Liver (tissue), 9 donors: Measurements from ENCODE around the gene FAM151B. TPM values are rescaled to one million over a fixed set of nuclear protein-coding genes. Genes with fewer than 3 reads are reported as not detected.

Experiments
- DNase-seq: peaks from one replicate; pipeline ENCODE4 v3.0.0-alpha.2; 2017; ENCODE audit warnings: low spot score
- H3K27ac ChIP-seq, 2 donors: one replicate each; pipeline ENCODE4 v1.7.0; 2013; ENCODE audit warnings: inconsistent platforms in 2 of 2, low read length in 2 of 2, control low read depth in 1 of 2, low read depth in 1 of 2, mild to moderate bottlenecking in 1 of 2
- H3K27me3 ChIP-seq, 4 donors: one replicate each; pipeline versions ENCODE4 v1.6.1 to v1.7.0; 2013; ENCODE audit warnings: low read length in 3 of 4, inconsistent platforms in 1 of 4, mild to moderate bottlenecking in 1 of 4, moderate library complexity in 1 of 4; ENCODE audit not compliant: control insufficient read depth in 4 of 4, insufficient read depth in 4 of 4
- H3K36me3 ChIP-seq, 4 donors: one replicate each; pipeline versions ENCODE4 v1.6.1 to v1.7.0; 2013; ENCODE audit warnings: low read length in 3 of 4, mild to moderate bottlenecking in 3 of 4, low read depth in 1 of 4, moderate library complexity in 1 of 4; ENCODE audit not compliant: control insufficient read depth in 4 of 4, insufficient read depth in 3 of 4
- H3K4me1 ChIP-seq, 4 donors: one replicate each; pipeline versions ENCODE4 v1.6.1 to v1.7.0; 2013; ENCODE audit warnings: low read length in 3 of 4, mild to moderate bottlenecking in 3 of 4, moderate library complexity in 1 of 4; ENCODE audit not compliant: control insufficient read depth in 4 of 4, insufficient read depth in 4 of 4
- H3K4me3 ChIP-seq, 3 donors: one replicate each; pipeline versions ENCODE4 v1.6.1 to v1.7.0; 2013; ENCODE audit warnings: low read length in 3 of 3, control low read depth in 1 of 3, low read depth in 1 of 3, mild to moderate bottlenecking in 1 of 3
- H3K9ac ChIP-seq, 2 donors: one replicate each; pipeline ENCODE4 v1.7.0; 2013; ENCODE audit warnings: low read length in 2 of 2, mild to moderate bottlenecking in 2 of 2, moderate library complexity in 2 of 2, control low read depth in 1 of 2, low read depth in 1 of 2
- H3K9me3 ChIP-seq, 4 donors: one replicate each; pipeline versions ENCODE4 v1.6.1 to v1.7.0; 2013; ENCODE audit warnings: low read length in 3 of 4; ENCODE audit not compliant: control insufficient read depth in 4 of 4
- EGR1 ChIP-seq, 2 donors: IDR thresholded peaks; 2 replicates each; pipeline ENCODE4 v1.6.1; 2016 to 2018; ENCODE audit warnings: antibody characterized with exemption in 2 of 2, low read depth in 2 of 2
- FOXA1 ChIP-seq: IDR thresholded peaks from 2 replicates; pipeline ENCODE4 v1.6.1; 2016; ENCODE audit warnings: antibody characterized with exemption
- FOXA2 ChIP-seq: IDR thresholded peaks from 2 replicates; pipeline ENCODE4 v1.6.1; 2016; ENCODE audit warnings: antibody characterized with exemption
- GABPA ChIP-seq, 2 donors: IDR thresholded peaks in 1 of 2; conservative IDR thresholded peaks in 1 of 2; 2 replicates each; pipeline ENCODE4 v1.6.1; 2016; ENCODE audit warnings: antibody characterized with exemption in 2 of 2, mild to moderate bottlenecking in 1 of 2, moderate library complexity in 1 of 2
- HNF4A ChIP-seq, 2 donors: conservative IDR thresholded peaks; 2 replicates each; pipeline ENCODE4 v1.6.1; 2016; ENCODE audit warnings: antibody characterized with exemption in 2 of 2, mild to moderate bottlenecking in 2 of 2
- HNF4G ChIP-seq: IDR thresholded peaks from 2 replicates; pipeline ENCODE4 v1.6.1; 2016; ENCODE audit warnings: antibody characterized with exemption
- JUND ChIP-seq, 2 donors: IDR thresholded peaks; 2 replicates each; pipeline ENCODE4 v1.6.1; 2016; ENCODE audit warnings: antibody characterized with exemption in 2 of 2
- NR2F2 ChIP-seq: IDR thresholded peaks from 2 replicates; pipeline ENCODE4 v1.6.1; 2016; ENCODE audit warnings: antibody characterized with exemption
- RAD21 ChIP-seq, 2 donors: IDR thresholded peaks; 2 replicates each; pipeline ENCODE4 v1.6.1; 2016; ENCODE audit warnings: antibody characterized with exemption in 2 of 2, mild to moderate bottlenecking in 2 of 2
- RXRA ChIP-seq, 2 donors: IDR thresholded peaks; 2 replicates each; pipeline ENCODE4 v1.6.1; 2017 to 2018; ENCODE audit warnings: antibody characterized with exemption in 2 of 2, mild to moderate bottlenecking in 1 of 2
- SP1 ChIP-seq: IDR thresholded peaks from 2 replicates; pipeline ENCODE4 v1.6.1; 2018; ENCODE audit warnings: antibody characterized with exemption, mild to moderate bottlenecking
- TAF1 ChIP-seq: conservative IDR thresholded peaks from 2 replicates; pipeline ENCODE4 v1.6.1; 2016; ENCODE audit warnings: antibody characterized with exemption, mild to moderate bottlenecking
- YY1 ChIP-seq: IDR thresholded peaks from 2 replicates; pipeline ENCODE4 v1.6.1; 2016; ENCODE audit warnings: antibody characterized with exemption, mild to moderate bottlenecking
- WGBS: extraction: QIAGEN DNeasy Blood & Tissue Kit; methylation state at CpG from one replicate; pipeline ENCODE4 v1.1.7; 2013; 5-methylcytosine and 5-hydroxymethylcytosine counted together
- polyA plus RNA-seq, 2 donors: library from polyadenylated mRNA; stranded (reverse) in 1 of 2; unstranded in 1 of 2; fragments of 200-250 nt in 1 of 2; fragments of >200 nt in 1 of 2; fragmentation: Nextera tagmentation in 1 of 2; extraction: Ambion mirVana in 1 of 2; gene quantifications; one replicate each; pipeline versions ENCODE4 v1.2.1 to v1.2.3, GENCODE V29; 2013 to 2015
- total RNA-seq, 2 donors: library from RNA; depleted of rRNA; stranded (reverse); fragments of >200 nt; gene quantifications; one replicate each; pipeline ENCODE4 v1.2.3, GENCODE V29; 2014
- TF ChIP-seq, protein P1 (sequence below): fragments of 150-350 bp; IDR thresholded peaks from 2 replicates; pipeline ENCODE4 v1.5.1; 2017; ENCODE audit warnings: improper control_type of control experiment, low read depth, low read length; ENCODE audit not compliant: missing input control
- TF ChIP-seq, protein P2 (sequence below): IDR thresholded peaks from 2 replicates; pipeline ENCODE4 v1.6.1; 2016; ENCODE audit warnings: antibody characterized with exemption
- TF ChIP-seq, protein P3 (sequence below): IDR thresholded peaks from 2 replicates; pipeline ENCODE4 v1.6.1; 2016; ENCODE audit warnings: antibody characterized with exemption
- TF ChIP-seq, protein P4 (sequence below): IDR thresholded peaks from 2 replicates; pipeline ENCODE4 v1.6.1; 2016; ENCODE audit warnings: antibody characterized with exemption, mild to moderate bottlenecking
- TF ChIP-seq, protein P5 (sequence below): IDR thresholded peaks from 2 replicates; pipeline ENCODE4 v1.6.1; 2016; ENCODE audit warnings: antibody characterized with exemption
- donor health status: healthy.
- donor health status: healthy.
- donor health status: healthy.
- donor health status: healthy.
- donor health status: healthy.

Gene FAM151B
- total and polyA plus RNA-seq, 4 donors: 0.43 to 3.0 (median 1.3) TPM

DNA sequence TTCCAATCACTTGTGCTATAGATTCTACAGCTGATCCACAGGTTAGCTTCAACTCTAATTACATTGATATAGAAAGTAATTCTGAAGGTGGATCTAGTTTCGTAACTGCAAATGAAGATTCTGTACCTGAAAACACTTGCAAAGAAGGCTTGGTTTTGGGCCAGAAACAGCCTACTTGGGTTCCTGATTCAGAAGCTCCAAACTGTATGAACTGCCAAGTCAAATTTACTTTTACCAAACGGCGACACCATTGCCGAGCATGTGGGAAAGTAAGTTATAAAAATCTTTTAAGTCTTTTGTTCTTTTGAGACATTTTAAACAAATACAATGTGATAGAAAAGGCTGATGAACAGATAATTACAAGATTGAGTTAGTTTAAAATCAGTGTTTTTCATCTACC is 49.2 kb upstream of the FAM151B start:
- 59% methylated on average over 4 of the region's 4 CpGs for WGBS
- no peaks in the 10 kb centered on the region for H3K27me3 ChIP-seq
- H3K9me3 ChIP-seq: no peaks in the 10 kb centered on the region
- no peak overlapping the region for H3K9ac ChIP-seq
- peaks cover 0 to 27% (median 17%) of the 10 kb centered on the region in 4 donors for H3K36me3 ChIP-seq
- DNase-seq: no peak
- peaks cover 0 to 6% (median under 1%) of the 10 kb centered on the region in 4 donors for H3K4me1 ChIP-seq
- no peak overlapping the region for H3K27ac ChIP-seq
- H3K4me3 ChIP-seq: no peak overlapping the region
- TF ChIP-seq RXRA (IDR thresholded peaks at IDR 0.05): no peak
- no peak for TF ChIP-seq GABPA (IDR thresholded peaks at IDR 0.05 in 1 of 2, conservative IDR thresholded peaks at IDR 0.05 in 1 of 2)
- TF ChIP-seq, protein P1, sequence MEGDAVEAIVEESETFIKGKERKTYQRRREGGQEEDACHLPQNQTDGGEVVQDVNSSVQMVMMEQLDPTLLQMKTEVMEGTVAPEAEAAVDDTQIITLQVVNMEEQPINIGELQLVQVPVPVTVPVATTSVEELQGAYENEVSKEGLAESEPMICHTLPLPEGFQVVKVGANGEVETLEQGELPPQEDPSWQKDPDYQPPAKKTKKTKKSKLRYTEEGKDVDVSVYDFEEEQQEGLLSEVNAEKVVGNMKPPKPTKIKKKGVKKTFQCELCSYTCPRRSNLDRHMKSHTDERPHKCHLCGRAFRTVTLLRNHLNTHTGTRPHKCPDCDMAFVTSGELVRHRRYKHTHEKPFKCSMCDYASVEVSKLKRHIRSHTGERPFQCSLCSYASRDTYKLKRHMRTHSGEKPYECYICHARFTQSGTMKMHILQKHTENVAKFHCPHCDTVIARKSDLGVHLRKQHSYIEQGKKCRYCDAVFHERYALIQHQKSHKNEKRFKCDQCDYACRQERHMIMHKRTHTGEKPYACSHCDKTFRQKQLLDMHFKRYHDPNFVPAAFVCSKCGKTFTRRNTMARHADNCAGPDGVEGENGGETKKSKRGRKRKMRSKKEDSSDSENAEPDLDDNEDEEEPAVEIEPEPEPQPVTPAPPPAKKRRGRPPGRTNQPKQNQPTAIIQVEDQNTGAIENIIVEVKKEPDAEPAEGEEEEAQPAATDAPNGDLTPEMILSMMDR: no peak
- TF ChIP-seq, protein P2, sequence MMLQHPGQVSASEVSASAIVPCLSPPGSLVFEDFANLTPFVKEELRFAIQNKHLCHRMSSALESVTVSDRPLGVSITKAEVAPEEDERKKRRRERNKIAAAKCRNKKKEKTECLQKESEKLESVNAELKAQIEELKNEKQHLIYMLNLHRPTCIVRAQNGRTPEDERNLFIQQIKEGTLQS: no peak
- TF ChIP-seq, protein P3, sequence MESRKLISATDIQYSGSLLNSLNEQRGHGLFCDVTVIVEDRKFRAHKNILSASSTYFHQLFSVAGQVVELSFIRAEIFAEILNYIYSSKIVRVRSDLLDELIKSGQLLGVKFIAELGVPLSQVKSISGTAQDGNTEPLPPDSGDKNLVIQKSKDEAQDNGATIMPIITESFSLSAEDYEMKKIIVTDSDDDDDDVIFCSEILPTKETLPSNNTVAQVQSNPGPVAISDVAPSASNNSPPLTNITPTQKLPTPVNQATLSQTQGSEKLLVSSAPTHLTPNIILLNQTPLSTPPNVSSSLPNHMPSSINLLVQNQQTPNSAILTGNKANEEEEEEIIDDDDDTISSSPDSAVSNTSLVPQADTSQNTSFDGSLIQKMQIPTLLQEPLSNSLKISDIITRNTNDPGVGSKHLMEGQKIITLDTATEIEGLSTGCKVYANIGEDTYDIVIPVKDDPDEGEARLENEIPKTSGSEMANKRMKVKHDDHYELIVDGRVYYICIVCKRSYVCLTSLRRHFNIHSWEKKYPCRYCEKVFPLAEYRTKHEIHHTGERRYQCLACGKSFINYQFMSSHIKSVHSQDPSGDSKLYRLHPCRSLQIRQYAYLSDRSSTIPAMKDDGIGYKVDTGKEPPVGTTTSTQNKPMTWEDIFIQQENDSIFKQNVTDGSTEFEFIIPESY: no peak
- TF ChIP-seq TAF1: no peak
- TF ChIP-seq HNF4G: no peak
- TF ChIP-seq, protein P4, sequence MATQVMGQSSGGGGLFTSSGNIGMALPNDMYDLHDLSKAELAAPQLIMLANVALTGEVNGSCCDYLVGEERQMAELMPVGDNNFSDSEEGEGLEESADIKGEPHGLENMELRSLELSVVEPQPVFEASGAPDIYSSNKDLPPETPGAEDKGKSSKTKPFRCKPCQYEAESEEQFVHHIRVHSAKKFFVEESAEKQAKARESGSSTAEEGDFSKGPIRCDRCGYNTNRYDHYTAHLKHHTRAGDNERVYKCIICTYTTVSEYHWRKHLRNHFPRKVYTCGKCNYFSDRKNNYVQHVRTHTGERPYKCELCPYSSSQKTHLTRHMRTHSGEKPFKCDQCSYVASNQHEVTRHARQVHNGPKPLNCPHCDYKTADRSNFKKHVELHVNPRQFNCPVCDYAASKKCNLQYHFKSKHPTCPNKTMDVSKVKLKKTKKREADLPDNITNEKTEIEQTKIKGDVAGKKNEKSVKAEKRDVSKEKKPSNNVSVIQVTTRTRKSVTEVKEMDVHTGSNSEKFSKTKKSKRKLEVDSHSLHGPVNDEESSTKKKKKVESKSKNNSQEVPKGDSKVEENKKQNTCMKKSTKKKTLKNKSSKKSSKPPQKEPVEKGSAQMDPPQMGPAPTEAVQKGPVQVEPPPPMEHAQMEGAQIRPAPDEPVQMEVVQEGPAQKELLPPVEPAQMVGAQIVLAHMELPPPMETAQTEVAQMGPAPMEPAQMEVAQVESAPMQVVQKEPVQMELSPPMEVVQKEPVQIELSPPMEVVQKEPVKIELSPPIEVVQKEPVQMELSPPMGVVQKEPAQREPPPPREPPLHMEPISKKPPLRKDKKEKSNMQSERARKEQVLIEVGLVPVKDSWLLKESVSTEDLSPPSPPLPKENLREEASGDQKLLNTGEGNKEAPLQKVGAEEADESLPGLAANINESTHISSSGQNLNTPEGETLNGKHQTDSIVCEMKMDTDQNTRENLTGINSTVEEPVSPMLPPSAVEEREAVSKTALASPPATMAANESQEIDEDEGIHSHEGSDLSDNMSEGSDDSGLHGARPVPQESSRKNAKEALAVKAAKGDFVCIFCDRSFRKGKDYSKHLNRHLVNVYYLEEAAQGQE: no peak
- TF ChIP-seq HNF4A (conservative IDR thresholded peaks at IDR 0.05): no peak
- TF ChIP-seq, protein P5, sequence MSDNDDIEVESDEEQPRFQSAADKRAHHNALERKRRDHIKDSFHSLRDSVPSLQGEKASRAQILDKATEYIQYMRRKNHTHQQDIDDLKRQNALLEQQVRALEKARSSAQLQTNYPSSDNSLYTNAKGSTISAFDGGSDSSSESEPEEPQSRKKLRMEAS: no peak
- no peak for TF ChIP-seq FOXA1
- no peak for TF ChIP-seq SP1
- TF ChIP-seq RAD21 (IDR thresholded peaks at IDR 0.05): no peak
- no peak for TF ChIP-seq FOXA2
- no peak for TF ChIP-seq YY1
- no peak for TF ChIP-seq NR2F2
- no peak for TF ChIP-seq EGR1 (IDR thresholded peaks at IDR 0.05; ENCODE audit: low read depth in 2 of 2)
- no peak for TF ChIP-seq JUND (IDR thresholded peaks at IDR 0.05)
